Measurements from ENCODE around the gene P2RY2. TPM values are rescaled to one million over a fixed set of nuclear protein-coding genes. Genes with fewer than 3 reads are reported as not detected.
A peak's percentile ranks its signal among the peaks of the same experiment; 100 is the strongest.

The P2RY2 gene
- total and polyA plus RNA-seq, 9 of the 15 experiments (the other 6 are each of a cell fraction or from before 2014, with no cell fraction given) = not detected

GRCh38 chr11:73184953-73185671, 33.0 kb upstream of the P2RY2 start (continued):
- TF ChIP-seq, protein P1, sequence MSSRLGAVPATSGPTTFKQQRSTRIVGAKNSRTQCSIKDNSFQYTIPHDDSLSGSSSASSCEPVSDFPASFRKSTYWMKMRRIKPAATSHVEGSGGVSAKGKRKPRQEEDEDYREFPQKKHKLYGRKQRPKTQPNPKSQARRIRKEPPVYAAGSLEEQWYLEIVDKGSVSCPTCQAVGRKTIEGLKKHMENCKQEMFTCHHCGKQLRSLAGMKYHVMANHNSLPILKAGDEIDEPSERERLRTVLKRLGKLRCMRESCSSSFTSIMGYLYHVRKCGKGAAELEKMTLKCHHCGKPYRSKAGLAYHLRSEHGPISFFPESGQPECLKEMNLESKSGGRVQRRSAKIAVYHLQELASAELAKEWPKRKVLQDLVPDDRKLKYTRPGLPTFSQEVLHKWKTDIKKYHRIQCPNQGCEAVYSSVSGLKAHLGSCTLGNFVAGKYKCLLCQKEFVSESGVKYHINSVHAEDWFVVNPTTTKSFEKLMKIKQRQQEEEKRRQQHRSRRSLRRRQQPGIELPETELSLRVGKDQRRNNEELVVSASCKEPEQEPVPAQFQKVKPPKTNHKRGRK (tag; IDR thresholded peaks at IDR 0.05) = no peak
- TF ChIP-seq EZH2 (IDR thresholded peaks at IDR 0.05; ENCODE audit: borderline replicate concordance, low read depth, low read length) (no peak), MBD2 (IDR thresholded peaks at IDR 0.05; ENCODE audit: borderline replicate concordance, low read depth) (no peak), HNRNPH1 (optimal IDR thresholded peaks at IDR 0.05; ENCODE audit: low read depth, low read length) (no peak), GMEB1 (CRISPR knock-in tag; IDR thresholded peaks at IDR 0.05) (no peak), STAG1 (CRISPR knock-in tag; IDR thresholded peaks at IDR 0.05; ENCODE audit: borderline replicate concordance) (no peak), FOXJ3 (CRISPR knock-in tag; IDR thresholded peaks at IDR 0.05) (no peak), RCOR1 (IDR thresholded peaks at IDR 0.05; ENCODE audit: borderline replicate concordance in 1 of 2, low read depth in 2 of 2, low read length in 2 of 2) (peak in 1 of 2 experiments; percentile 53; a peak in 1 of 4 replicates), SP1 (CRISPR knock-in tag; IDR thresholded peaks at IDR 0.05) (no peak), KDM4B (IDR thresholded peaks at IDR 0.05; ENCODE audit: borderline replicate concordance in 2 of 2, low read depth in 1 of 2) (no peak), SNRNP70 (optimal IDR thresholded peaks at IDR 0.05; ENCODE audit: low read depth, low read length) (no peak), ETV1 (tag; conservative IDR thresholded peaks at IDR 0.05; ENCODE audit: low read depth) (no peak), NFXL1 (CRISPR knock-in tag; IDR thresholded peaks at IDR 0.05) (no peak), CEBPB (tag; IDR thresholded peaks at IDR 0.05) (no peak), ZNF263 (CRISPR knock-in tag; IDR thresholded peaks at IDR 0.05; ENCODE audit: borderline replicate concordance) (0 out of 2 replicates have a peak, but pooled peaks have one; percentile 49), FOXA3 (CRISPR knock-in tag; conservative IDR thresholded peaks at IDR 0.05 in 1 of 2, IDR thresholded peaks at IDR 0.05 in 1 of 2) (0 out of 4 replicates have a peak, but pooled peaks of 1 of the 2 experiments have one; percentile 29)

Measured in K562 (cell line).